CD4-positive, CD25-positive, alpha-beta regulatory T cell (primary cell): Measurements from ENCODE around the gene SSTR1. TPM values are rescaled to one million over a fixed set of nuclear protein-coding genes. Genes with fewer than 3 reads are reported as not detected.
A peak's percentile ranks its signal among the peaks of the same experiment; 100 is the strongest.

Experiments used
- ATAC-seq, 2 donors: fragments of 150-1000 bp; cut with Tn5 transposase; one replicate each; pipeline ENCODE4 v1.10.0; 2021; ENCODE audit warnings: low read depth in 2 of 2, moderate number of reproducible peaks in 2 of 2, moderate library complexity in 1 of 2
- DNase-seq, 3 donors: peaks; one replicate each; pipeline versions ENCODE4 v3.0.0 to v3.0.0-alpha.2; 2012 to 2022; ENCODE audit warnings: mixed read lengths in 1 of 3
- H3K27ac ChIP-seq: one replicate; pipeline ENCODE4 v1.7.0; 2013; ENCODE audit warnings: mild to moderate bottlenecking, low read length; ENCODE audit not compliant: insufficient read depth, poor library complexity, severe bottlenecking
- H3K27me3 ChIP-seq: one replicate; pipeline ENCODE4 v1.7.0; 2013; ENCODE audit warnings: low read length; ENCODE audit not compliant: control insufficient read depth, insufficient read depth
- H3K36me3 ChIP-seq: one replicate; pipeline ENCODE4 v1.7.0; 2013; ENCODE audit warnings: mild to moderate bottlenecking, low read length, moderate library complexity; ENCODE audit not compliant: control insufficient read depth, insufficient read depth
- H3K4me1 ChIP-seq: 2 replicates; pipeline ENCODE4 v1.7.0; 2013; ENCODE audit warnings: mild to moderate bottlenecking, low read length; ENCODE audit not compliant: insufficient read depth, control insufficient read depth, poor library complexity, severe bottlenecking
- H3K4me3 ChIP-seq: one replicate; pipeline ENCODE4 v1.7.0; 2013; ENCODE audit warnings: low read depth, mild to moderate bottlenecking, low read length, moderate library complexity
- H3K9me3 ChIP-seq, 2 experiments: 1 replicate in 1 of 2; 2 replicates in 1 of 2; pipeline ENCODE4 v1.7.0; 2013; ENCODE audit warnings: low read length in 2 of 2, mild to moderate bottlenecking in 1 of 2, moderate library complexity in 1 of 2; ENCODE audit not compliant: control insufficient read depth in 2 of 2
- H3K27ac Mint-ChIP-seq, 3 donors: one replicate each; pipeline ENCODE4 v1.8.0; 2020 to 2022; ENCODE audit warnings: mild to moderate bottlenecking in 3 of 3, mixed read lengths in 3 of 3, moderate library complexity in 2 of 3
- H3K27me3 Mint-ChIP-seq: one replicate; pipeline ENCODE4 v1.8.0; 2022; ENCODE audit warnings: mild to moderate bottlenecking, mixed read lengths
- H3K36me3 Mint-ChIP-seq: one replicate; pipeline ENCODE4 v1.8.0; 2020; ENCODE audit warnings: mixed read lengths
- H3K4me1 Mint-ChIP-seq, 4 donors: one replicate each; pipeline ENCODE4 v1.8.0; 2020 to 2022; ENCODE audit warnings: mixed read lengths in 4 of 4, mild to moderate bottlenecking in 1 of 4
- H3K4me3 Mint-ChIP-seq, 4 donors: one replicate each; pipeline ENCODE4 v1.8.0; 2020 to 2022; ENCODE audit warnings: mild to moderate bottlenecking in 4 of 4, mixed read lengths in 4 of 4, moderate library complexity in 3 of 4
- H3K9me3 Mint-ChIP-seq, 7 donors: one replicate each; pipeline ENCODE4 v1.8.0; 2020 to 2022; ENCODE audit warnings: mixed read lengths in 7 of 7, mild to moderate bottlenecking in 3 of 7, moderate library complexity in 2 of 7
- polyA plus RNA-seq, 4 donors: library from polyadenylated mRNA; unstranded; fragments of 300-500 nt; fragmentation: Illumina TruSeq; gene quantifications; one replicate each; pipeline ENCODE4 v1.2.3, GENCODE V29; 2021
- total RNA-seq: library from RNA; stranded (reverse); gene quantifications from one replicate; pipeline ENCODE4 v1.2.3, GENCODE V29; 2022

Gene SSTR1
- total and polyA plus RNA-seq, 5 donors from 2014 or later, result not detected

DNA sequence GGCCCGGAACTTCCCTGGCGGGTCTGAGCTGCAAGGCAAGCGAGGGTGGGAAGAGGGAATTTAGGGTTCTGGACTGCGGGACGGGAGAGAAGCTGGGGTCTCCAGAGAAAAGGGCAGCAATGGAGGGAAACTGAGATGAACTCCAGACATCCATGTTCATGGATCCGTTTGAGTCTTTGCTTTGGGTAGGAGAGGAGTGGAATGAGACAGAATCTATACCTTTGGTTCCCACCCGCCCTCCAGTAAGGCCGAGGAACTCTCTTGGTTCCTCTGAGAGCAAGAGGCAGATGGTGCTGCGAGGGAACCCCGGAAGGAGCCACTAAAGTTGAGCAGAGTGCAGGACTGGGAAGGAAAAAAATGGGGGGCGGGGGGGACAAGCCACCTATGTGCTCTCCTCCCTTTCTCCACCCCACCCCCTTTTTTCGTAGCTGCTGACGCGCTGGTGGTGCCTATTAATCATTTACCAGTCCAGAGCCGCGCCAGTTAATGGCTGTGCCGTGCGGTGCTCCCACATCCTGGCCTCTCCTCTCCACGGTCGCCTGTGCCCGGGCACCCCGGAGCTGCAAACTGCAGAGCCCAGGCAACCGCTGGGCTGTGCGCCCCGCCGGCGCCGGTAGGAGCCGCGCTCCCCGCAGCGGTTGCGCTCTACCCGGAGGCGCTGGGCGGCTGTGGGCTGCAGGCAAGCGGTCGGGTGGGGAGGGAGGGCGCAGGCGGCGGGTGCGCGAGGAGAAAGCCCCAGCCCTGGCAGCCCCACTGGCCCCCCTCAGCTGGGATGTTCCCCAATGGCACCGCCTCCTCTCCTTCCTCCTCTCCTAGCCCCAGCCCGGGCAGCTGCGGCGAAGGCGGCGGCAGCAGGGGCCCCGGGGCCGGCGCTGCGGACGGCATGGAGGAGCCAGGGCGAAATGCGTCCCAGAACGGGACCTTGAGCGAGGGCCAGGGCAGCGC is 1.2 kb downstream of the SSTR1 start:
- Histone ChIP-seq H3K27ac (no peak overlapping the region), H3K4me1 (peaks cover 5% of the 10 kb centered on the region), H3K9me3 (no peaks in the 10 kb centered on the region), H3K36me3 (no peaks in the 10 kb centered on the region), H3K27me3 (peaks cover 24% of the 10 kb centered on the region), H3K4me3 (no peak overlapping the region)
- ATAC-seq (no peak), DNase-seq (peak in 1 of 3 donors; percentile 4)
- H3K4me1 Mint-ChIP-seq, result peaks cover 0 to 38% (median 1%) of the 10 kb centered on the region in 4 donors
- H3K27ac Mint-ChIP-seq, result no peak overlapping the region
- peak overlapping the region in 3 of 4 donors; percentile 8 to 79 (median 79) for H3K4me3 Mint-ChIP-seq
- H3K27me3 Mint-ChIP-seq, result peaks cover 73% of the 10 kb centered on the region
- H3K36me3 Mint-ChIP-seq, result no peaks in the 10 kb centered on the region
- H3K9me3 Mint-ChIP-seq, result peaks cover 0 to 4% (median 0%) of the 10 kb centered on the region in 7 donors

- no peak overlapping the region for H3K27ac ChIP-seq
- H3K27me3 ChIP-seq, result peaks cover 24% of the 10 kb centered on the region
- peaks cover 5% of the 10 kb centered on the region for H3K4me1 ChIP-seq
- no peaks in the 10 kb centered on the region for H3K9me3 ChIP-seq
- ATAC-seq, result no peak
- Mint-ChIP-seq H3K27ac (no peak overlapping the region), H3K36me3 (no peaks in the 10 kb centered on the region), H3K27me3 (peaks cover 71% of the 10 kb centered on the region), H3K4me1 (peaks cover 0 to 38% (median 1%) of the 10 kb centered on the region in 4 donors), H3K9me3 (peaks cover 0 to 4% (median 0%) of the 10 kb centered on the region in 7 donors), H3K4me3 (peak overlapping the region in 3 of 4 donors; percentile 4 to 73 (median 48))
- DNase-seq, result no peak
- no peak overlapping the region for H3K4me3 ChIP-seq
- no peaks in the 10 kb centered on the region for H3K36me3 ChIP-seq
Measured at GRCh38 chr14:38209572-38210557, 2.2 kb downstream of the SSTR1 start.

DNA sequence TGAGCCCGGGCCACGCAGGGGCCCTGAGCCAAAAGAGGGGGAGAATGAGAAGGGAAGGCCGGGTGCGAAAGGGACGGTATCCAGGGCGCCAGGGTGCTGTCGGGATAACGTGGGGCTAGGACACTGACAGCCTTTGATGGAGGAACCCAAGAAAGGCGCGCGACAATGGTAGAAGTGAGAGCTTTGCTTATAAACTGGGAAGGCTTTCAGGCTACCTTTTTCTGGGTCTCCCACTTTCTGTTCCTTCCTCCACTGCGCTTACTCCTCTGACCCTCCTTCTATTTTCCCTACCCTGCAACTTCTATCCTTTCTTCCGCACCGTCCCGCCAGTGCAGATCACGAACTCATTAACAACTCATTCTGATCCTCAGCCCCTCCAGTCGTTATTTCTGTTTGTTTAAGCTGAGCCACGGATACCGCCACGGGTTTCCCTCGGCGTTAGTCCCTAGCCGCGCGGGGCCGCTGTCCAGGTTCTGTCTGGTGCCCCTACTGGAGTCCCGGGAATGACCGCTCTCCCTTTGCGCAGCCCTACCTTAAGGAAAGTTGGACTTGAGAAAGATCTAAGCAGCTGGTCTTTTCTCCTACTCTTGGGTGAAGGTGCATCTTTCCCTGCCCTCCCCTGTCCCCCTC is 3.0 kb downstream of the SSTR1 start:
- Mint-ChIP-seq H3K27ac (no peak overlapping the region), H3K4me3 (peak overlapping the region in 2 of 4 donors; percentile 21 to 72), H3K36me3 (no peaks in the 10 kb centered on the region), H3K27me3 (peaks cover 70% of the 10 kb centered on the region), H3K9me3 (peaks cover 0 to 4% (median 0%) of the 10 kb centered on the region in 7 donors), H3K4me1 (peaks cover 0 to 38% (median 1%) of the 10 kb centered on the region in 4 donors)
- H3K9me3 ChIP-seq, result no peaks in the 10 kb centered on the region
- H3K27ac ChIP-seq, result no peak overlapping the region
- no peak overlapping the region for H3K4me3 ChIP-seq
- no peak for DNase-seq
- H3K4me1 ChIP-seq, result peaks cover 5% of the 10 kb centered on the region
- H3K36me3 ChIP-seq, result no peaks in the 10 kb centered on the region
- H3K27me3 ChIP-seq, result peaks cover 24% of the 10 kb centered on the region
- no peak for ATAC-seq

GRCh38 chr14:38211255-38211735 is 3.6 kb downstream of the SSTR1 start:
- no peak overlapping the region for H3K27ac Mint-ChIP-seq
- no peak overlapping the region for H3K27ac ChIP-seq
- H3K4me1 ChIP-seq, result peaks cover 5% of the 10 kb centered on the region
- H3K4me3 ChIP-seq, result no peak overlapping the region
- H3K27me3 ChIP-seq, result peaks cover 20% of the 10 kb centered on the region
- DNase-seq, result no peak
- no peaks in the 10 kb centered on the region for H3K36me3 Mint-ChIP-seq
- no peaks in the 10 kb centered on the region for H3K9me3 ChIP-seq
- H3K27me3 Mint-ChIP-seq, result peaks cover 65% of the 10 kb centered on the region
- peaks cover 0 to 38% (median 1%) of the 10 kb centered on the region in 4 donors for H3K4me1 Mint-ChIP-seq
- ATAC-seq, result no peak
- H3K4me3 Mint-ChIP-seq, result peak overlapping the region in 1 of 4 donors; percentile 7
- no peaks in the 10 kb centered on the region for H3K36me3 ChIP-seq
- peaks cover 0 to 4% (median 0%) of the 10 kb centered on the region in 7 donors for H3K9me3 Mint-ChIP-seq

DNA sequence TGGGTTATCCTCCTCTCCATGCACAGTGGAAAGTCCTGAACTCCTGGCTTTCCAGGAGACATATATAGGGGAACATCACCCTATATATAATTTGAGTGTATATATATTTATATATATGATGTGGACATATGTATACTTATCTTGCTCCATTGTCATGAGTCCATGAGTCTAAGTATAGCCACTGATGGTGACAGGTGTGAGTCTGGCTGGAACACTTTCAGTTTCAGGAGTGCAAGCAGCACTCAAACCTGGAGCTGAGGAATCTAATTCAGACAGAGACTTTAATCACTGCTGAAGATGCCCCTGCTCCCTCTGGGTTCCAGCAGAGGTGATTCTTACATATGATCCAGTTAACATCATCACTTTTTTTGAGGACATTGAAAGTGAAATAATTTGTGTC is 4.4 kb downstream of the SSTR1 start:
- Histone ChIP-seq H3K9me3 (no peaks in the 10 kb centered on the region), H3K27me3 (peaks cover 19% of the 10 kb centered on the region), H3K4me1 (peaks cover 5% of the 10 kb centered on the region), H3K27ac (no peak overlapping the region), H3K36me3 (no peaks in the 10 kb centered on the region), H3K4me3 (no peak overlapping the region)
- no peaks in the 10 kb centered on the region for H3K36me3 Mint-ChIP-seq
- ATAC-seq (no peak), DNase-seq (no peak)
- peak overlapping the region in 1 of 4 donors; percentile 0 for H3K4me3 Mint-ChIP-seq
- no peak overlapping the region for H3K27ac Mint-ChIP-seq
- H3K27me3 Mint-ChIP-seq, result peaks cover 61% of the 10 kb centered on the region
- H3K4me1 Mint-ChIP-seq, result peaks cover 0 to 37% (median 1%) of the 10 kb centered on the region in 4 donors
- H3K9me3 Mint-ChIP-seq, result peaks cover 0 to 4% (median 0%) of the 10 kb centered on the region in 7 donors

- H3K27me3 Mint-ChIP-seq, result peaks cover 58% of the 10 kb centered on the region
- Histone ChIP-seq H3K4me3 (no peak overlapping the region), H3K4me1 (peaks cover 5% of the 10 kb centered on the region), H3K27me3 (peaks cover 13% of the 10 kb centered on the region), H3K27ac (no peak overlapping the region), H3K9me3 (no peaks in the 10 kb centered on the region), H3K36me3 (no peaks in the 10 kb centered on the region)
- DNase-seq (no peak), ATAC-seq (no peak)
- H3K36me3 Mint-ChIP-seq, result no peaks in the 10 kb centered on the region
- no peak overlapping the region for H3K4me3 Mint-ChIP-seq
- peaks cover 0 to 31% (median 1%) of the 10 kb centered on the region in 4 donors for H3K4me1 Mint-ChIP-seq
- peaks cover 0 to 4% (median 0%) of the 10 kb centered on the region in 7 donors for H3K9me3 Mint-ChIP-seq
- no peak overlapping the region for H3K27ac Mint-ChIP-seq
Measured at GRCh38 chr14:38213001-38213400, 5.3 kb downstream of the SSTR1 start.

- Histone ChIP-seq H3K36me3 (no peaks in the 10 kb centered on the region), H3K4me1 (no peaks in the 10 kb centered on the region), H3K27ac (no peak overlapping the region), H3K9me3 (no peaks in the 10 kb centered on the region), H3K27me3 (no peaks in the 10 kb centered on the region), H3K4me3 (no peak overlapping the region)
- no peaks in the 10 kb centered on the region for H3K9me3 Mint-ChIP-seq
- peaks cover 28% of the 10 kb centered on the region for H3K27me3 Mint-ChIP-seq
- no peaks in the 10 kb centered on the region for H3K36me3 Mint-ChIP-seq
- H3K27ac Mint-ChIP-seq, result no peak overlapping the region
- H3K4me1 Mint-ChIP-seq, result no peaks in the 10 kb centered on the region
- H3K4me3 Mint-ChIP-seq, result no peak overlapping the region
- DNase-seq (no peak), ATAC-seq (no peak)
Measured at GRCh38 chr14:38217553-38217952, 9.8 kb downstream of the SSTR1 start.
